ENCODE results near the gene NACC1. TPM values are rescaled to one million over a fixed set of nuclear protein-coding genes. Genes with fewer than 3 reads are reported as not detected.
A peak's percentile ranks its signal among the peaks of the same experiment; 100 is the strongest.

The NACC1 gene
- 48.1 and 126 TPM in 2 replicates for total RNA-seq (2014; rRNA removed; shearing (Covaris generic))

- peak; percentile 89 for DNase-seq (ENCODE audit: low read depth)
Measured at GRCh38 chr19:13117772-13118423, at the start of gene NACC1. NACC1 (plus strand) TSS chr19:13118264; CDS start chr19:13135208, 16,944 bp downstream.

GRCh38 chr19:13069415-13070359 is 48.4 kb upstream of the NACC1 start:
- DNase-seq (ENCODE audit: low read depth): no peak

- DNase-seq (ENCODE audit: low read depth): no peak
Measured at GRCh38 chr19:13070425-13071140, 47.5 kb upstream of the NACC1 start.

- no peak for DNase-seq (ENCODE audit: low read depth)
Measured at GRCh38 chr19:13071444-13072187, 46.4 kb upstream of the NACC1 start.

GRCh38 chr19:13072188-13072908 is 45.7 kb upstream of the NACC1 start:
- DNase-seq (ENCODE audit: low read depth): no peak

GRCh38 chr19:13073263-13073662 is 44.8 kb upstream of the NACC1 start:
- no peak for DNase-seq (ENCODE audit: low read depth)

- DNase-seq (ENCODE audit: low read depth): no peak
Measured at GRCh38 chr19:13074378-13074777, 43.7 kb upstream of the NACC1 start.

- no peak for DNase-seq (ENCODE audit: low read depth)
Measured at GRCh38 chr19:13076320-13076719, 41.7 kb upstream of the NACC1 start.

GRCh38 chr19:13076787-13077186 is 41.3 kb upstream of the NACC1 start:
- no peak for DNase-seq (ENCODE audit: low read depth)

- no peak for DNase-seq (ENCODE audit: low read depth)
Measured at GRCh38 chr19:13077240-13077639, 40.8 kb upstream of the NACC1 start.

GRCh38 chr19:13078381-13078780 is 39.7 kb upstream of the NACC1 start:
- DNase-seq (ENCODE audit: low read depth): no peak

GRCh38 chr19:13078897-13079541 is 39.0 kb upstream of the NACC1 start:
- DNase-seq (ENCODE audit: low read depth): peak; percentile 16

- DNase-seq (ENCODE audit: low read depth): peak; percentile 24
Measured at GRCh38 chr19:13079542-13079986, 38.5 kb upstream of the NACC1 start.

GRCh38 chr19:13082192-13083007 is 35.7 kb upstream of the NACC1 start:
- DNase-seq (ENCODE audit: low read depth): peak; percentile 23

- no peak for DNase-seq (ENCODE audit: low read depth)
Measured at GRCh38 chr19:13083008-13083404, 35.1 kb upstream of the NACC1 start.

- no peak for DNase-seq (ENCODE audit: low read depth)
Measured at GRCh38 chr19:13083627-13084026, 34.4 kb upstream of the NACC1 start.

- DNase-seq (ENCODE audit: low read depth): no peak
Measured at GRCh38 chr19:13085666-13086065, 32.4 kb upstream of the NACC1 start.

- no peak for DNase-seq (ENCODE audit: low read depth)
Measured at GRCh38 chr19:13086341-13086740, 31.7 kb upstream of the NACC1 start.

GRCh38 chr19:13087295-13087694 is 30.8 kb upstream of the NACC1 start:
- DNase-seq (ENCODE audit: low read depth): no peak

Data from M059J (cell line).